ENCODE data around the gene TLCD5. TPM values are rescaled to one million over a fixed set of nuclear protein-coding genes. Genes with fewer than 3 reads are reported as not detected.

TLCD5 gene
- total RNA-seq = under 1 TPM; 0.37 to 0.42 TPM

DNA sequence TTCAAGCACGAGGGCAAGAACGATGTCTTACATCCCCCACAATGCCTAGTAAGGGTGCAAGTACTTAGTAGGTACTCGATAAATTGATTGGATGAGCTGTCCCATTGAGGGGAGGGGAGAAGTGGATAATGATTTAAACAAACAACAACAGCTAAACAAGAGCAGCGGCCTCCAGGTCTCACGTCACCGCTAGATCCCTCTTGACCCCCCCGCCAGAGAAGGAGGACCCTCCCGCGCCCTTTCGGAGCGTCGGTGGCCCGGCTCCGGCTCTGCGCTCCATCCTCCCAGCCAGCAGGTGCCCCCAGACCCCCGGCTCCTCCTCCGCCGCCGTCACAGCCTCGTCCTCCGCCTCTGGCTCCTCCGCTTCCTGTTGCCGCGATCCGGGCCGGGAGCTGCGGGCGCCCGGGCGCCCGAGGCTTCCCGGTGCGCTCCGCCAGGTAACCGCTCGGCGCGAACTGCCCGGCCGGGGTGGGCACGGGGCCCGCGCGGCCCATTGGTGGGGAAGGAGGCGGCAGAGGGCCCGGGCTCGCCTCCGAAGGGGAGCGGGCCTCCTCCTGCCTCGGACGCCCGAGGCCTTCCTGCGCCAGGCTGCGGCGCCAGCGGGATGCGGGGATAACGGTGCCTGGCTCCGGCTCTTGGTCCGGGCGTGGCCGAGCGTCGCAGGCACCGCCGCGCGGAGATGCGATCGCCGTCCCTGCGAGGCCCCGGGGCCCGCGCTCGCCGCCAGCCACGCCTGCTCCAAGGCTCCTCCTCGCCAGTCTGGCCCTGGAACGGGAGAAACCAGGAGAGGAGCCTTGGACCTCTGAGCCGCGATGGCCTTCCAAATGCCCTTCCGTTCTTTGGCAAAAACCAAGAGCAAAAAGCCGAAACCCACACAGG is at the start of gene TLCD5:
TSS of gene TLCD5 (plus strand) at position 368 of the 879 bp plus-strand sequence. CDS start 2,143 bp downstream, outside the sequence.
- H3K27me3 Mint-ChIP-seq = peaks cover 67% of the 10 kb centered on the region
- H3K4me3 Mint-ChIP-seq = peak within 1 kb of the TSS; percentile 67
- H3K4me1 Mint-ChIP-seq = peaks cover 14% of the 10 kb centered on the region
- H3K9me3 Mint-ChIP-seq = peaks cover 2% of the 10 kb centered on the region
- peaks cover 3% of the 10 kb centered on the region for H3K36me3 Mint-ChIP-seq
- H3K27ac Mint-ChIP-seq = no peak within 1 kb of the TSS
- peak; percentile 55 for DNase-seq

DNA sequence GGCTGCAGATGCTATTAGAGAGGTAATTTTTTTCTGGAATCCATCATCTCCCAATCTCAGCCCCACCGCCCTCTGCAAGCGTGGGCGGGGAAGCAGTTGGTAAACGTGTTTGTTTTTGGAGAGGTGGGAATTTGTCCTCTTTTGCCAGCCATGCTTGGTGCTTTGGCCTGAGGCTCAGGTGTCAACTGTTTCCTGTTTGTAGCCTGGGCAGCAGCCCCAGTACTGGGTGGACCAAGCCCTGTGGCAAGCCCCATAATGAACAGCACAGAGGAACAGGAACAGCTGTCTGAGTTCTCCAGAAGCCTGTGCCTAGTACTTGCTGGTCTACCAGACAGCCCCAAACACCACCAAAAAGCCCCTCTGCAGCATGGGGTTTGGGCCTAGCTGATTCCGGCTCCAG is 45.6 kb upstream of the TLCD5 start:
- H3K4me1 Mint-ChIP-seq = no peaks in the 10 kb centered on the region
- DNase-seq = no peak
- H3K9me3 Mint-ChIP-seq = no peaks in the 10 kb centered on the region
- no peaks in the 10 kb centered on the region for H3K36me3 Mint-ChIP-seq
- H3K27ac Mint-ChIP-seq = no peak overlapping the region
- H3K27me3 Mint-ChIP-seq = peaks cover 7% of the 10 kb centered on the region
- no peak overlapping the region for H3K4me3 Mint-ChIP-seq

DNA sequence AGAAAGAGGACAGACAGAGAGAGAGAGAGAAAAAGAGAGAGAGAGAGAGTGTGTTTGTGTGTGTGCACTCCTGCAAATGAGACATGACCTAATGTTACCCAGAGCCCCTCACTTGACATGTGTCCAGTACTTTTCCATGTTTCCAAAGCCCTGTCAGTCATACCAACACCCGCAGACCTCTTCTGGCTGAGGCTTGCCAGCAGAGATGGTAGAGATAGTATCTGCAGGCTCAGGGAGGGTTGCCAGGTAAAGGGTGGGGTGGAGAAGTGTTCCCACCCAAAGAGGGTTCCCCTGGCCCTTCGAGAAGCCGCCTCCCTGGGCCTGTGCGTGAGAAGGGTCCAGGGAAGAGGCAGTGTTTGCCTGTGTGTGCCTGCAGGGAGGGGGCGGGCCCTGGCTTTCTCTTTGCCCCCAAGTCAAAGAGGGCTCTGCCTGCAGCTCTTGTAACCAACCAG is 44.5 kb upstream of the TLCD5 start:
- H3K9me3 Mint-ChIP-seq = no peaks in the 10 kb centered on the region
- no peaks in the 10 kb centered on the region for H3K27me3 Mint-ChIP-seq
- no peak overlapping the region for H3K4me3 Mint-ChIP-seq
- H3K27ac Mint-ChIP-seq = no peak overlapping the region
- no peaks in the 10 kb centered on the region for H3K4me1 Mint-ChIP-seq
- no peak for DNase-seq
- no peaks in the 10 kb centered on the region for H3K36me3 Mint-ChIP-seq

- Mint-ChIP-seq H3K4me1 (no peaks in the 10 kb centered on the region), H3K4me3 (no peak overlapping the region), H3K9me3 (no peaks in the 10 kb centered on the region), H3K36me3 (no peaks in the 10 kb centered on the region), H3K27me3 (no peaks in the 10 kb centered on the region), H3K27ac (no peak overlapping the region)
- DNase-seq = no peak
Observed at GRCh38 chr11:120281143-120281795, 43.8 kb upstream of the TLCD5 start.

- H3K4me1 Mint-ChIP-seq = no peaks in the 10 kb centered on the region
- H3K4me3 Mint-ChIP-seq = no peak overlapping the region
- H3K27me3 Mint-ChIP-seq = peaks cover 3% of the 10 kb centered on the region
- no peaks in the 10 kb centered on the region for H3K9me3 Mint-ChIP-seq
- H3K27ac Mint-ChIP-seq = no peak overlapping the region
- no peaks in the 10 kb centered on the region for H3K36me3 Mint-ChIP-seq
- no peak for DNase-seq
Observed at GRCh38 chr11:120283124-120283523, 42.0 kb upstream of the TLCD5 start.

DNA sequence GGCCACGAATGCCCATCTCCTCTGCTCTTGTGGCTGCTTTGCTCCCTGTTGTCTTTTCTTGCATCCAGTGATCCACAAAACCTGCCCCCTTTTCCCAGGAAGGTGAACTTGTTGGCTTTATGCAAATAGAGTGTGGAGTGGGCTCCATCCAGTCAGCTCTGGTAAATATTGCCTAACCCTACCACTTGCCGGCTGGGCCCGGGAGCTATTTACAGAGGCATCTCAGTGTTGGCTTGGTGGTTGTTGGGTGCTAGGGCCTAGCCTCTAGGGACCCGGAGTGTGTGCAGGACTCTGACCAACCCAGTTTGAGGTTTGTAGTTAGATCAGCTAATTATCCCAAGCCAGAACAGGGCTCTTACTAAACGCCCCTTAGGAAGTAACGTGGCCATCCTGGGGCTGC is 40.8 kb upstream of the TLCD5 start:
- H3K36me3 Mint-ChIP-seq = no peaks in the 10 kb centered on the region
- H3K27ac Mint-ChIP-seq = no peak overlapping the region
- peaks cover 7% of the 10 kb centered on the region for H3K27me3 Mint-ChIP-seq
- H3K4me1 Mint-ChIP-seq = no peaks in the 10 kb centered on the region
- no peak overlapping the region for H3K4me3 Mint-ChIP-seq
- H3K9me3 Mint-ChIP-seq = no peaks in the 10 kb centered on the region
- DNase-seq = no peak

DNA sequence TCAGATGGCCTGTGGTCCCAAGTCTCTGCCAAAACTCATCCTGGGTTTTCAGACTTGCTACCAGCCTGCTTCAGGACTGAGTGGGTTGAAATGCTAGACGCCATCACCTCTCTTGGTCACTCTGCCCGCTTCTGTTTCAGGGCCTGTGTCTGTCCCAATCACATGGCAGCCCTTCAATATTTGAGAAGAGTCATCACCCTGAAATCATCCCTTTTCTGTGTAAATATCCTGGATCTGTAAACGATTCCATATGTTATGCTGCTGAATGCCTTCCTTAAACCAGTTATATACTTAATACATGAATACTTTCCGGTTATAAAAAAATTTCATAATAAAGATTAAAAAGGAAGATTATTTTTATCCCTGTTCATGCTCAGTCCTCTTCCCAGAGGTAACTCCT is 39.8 kb upstream of the TLCD5 start:
- Mint-ChIP-seq H3K9me3 (no peaks in the 10 kb centered on the region), H3K4me3 (no peak overlapping the region), H3K36me3 (no peaks in the 10 kb centered on the region), H3K27ac (no peak overlapping the region), H3K27me3 (peaks cover 14% of the 10 kb centered on the region), H3K4me1 (no peaks in the 10 kb centered on the region)
- DNase-seq = no peak

- Mint-ChIP-seq H3K4me1 (no peaks in the 10 kb centered on the region), H3K4me3 (no peak overlapping the region), H3K36me3 (no peaks in the 10 kb centered on the region), H3K27ac (no peak overlapping the region), H3K9me3 (no peaks in the 10 kb centered on the region), H3K27me3 (peaks cover 29% of the 10 kb centered on the region)
- DNase-seq = no peak
Observed at GRCh38 chr11:120288021-120288420, 37.1 kb upstream of the TLCD5 start.

DNA sequence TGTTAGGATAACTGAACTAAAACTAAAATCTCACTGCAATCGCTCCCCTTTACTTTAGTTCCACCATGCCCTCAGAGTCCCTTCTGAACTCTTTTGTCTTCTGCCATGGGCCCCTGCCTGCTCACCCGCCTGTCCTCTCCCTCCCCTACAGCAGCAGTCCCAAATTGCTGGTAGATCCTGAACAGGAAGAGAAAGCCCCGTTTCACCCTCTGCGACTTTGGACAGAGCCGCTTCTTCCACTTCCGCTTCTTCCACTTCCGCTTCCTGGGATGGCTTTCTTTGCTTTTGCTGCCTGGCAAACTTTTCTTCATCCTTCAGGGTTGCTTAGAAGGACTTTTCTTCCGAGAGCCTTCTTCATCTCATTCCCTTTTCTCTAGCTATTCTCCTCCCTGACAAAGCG is 35.7 kb upstream of the TLCD5 start:
- Mint-ChIP-seq H3K36me3 (no peaks in the 10 kb centered on the region), H3K27me3 (peaks cover 35% of the 10 kb centered on the region), H3K4me3 (no peak overlapping the region), H3K9me3 (no peaks in the 10 kb centered on the region), H3K27ac (no peak overlapping the region), H3K4me1 (no peaks in the 10 kb centered on the region)
- no peak for DNase-seq

DNA sequence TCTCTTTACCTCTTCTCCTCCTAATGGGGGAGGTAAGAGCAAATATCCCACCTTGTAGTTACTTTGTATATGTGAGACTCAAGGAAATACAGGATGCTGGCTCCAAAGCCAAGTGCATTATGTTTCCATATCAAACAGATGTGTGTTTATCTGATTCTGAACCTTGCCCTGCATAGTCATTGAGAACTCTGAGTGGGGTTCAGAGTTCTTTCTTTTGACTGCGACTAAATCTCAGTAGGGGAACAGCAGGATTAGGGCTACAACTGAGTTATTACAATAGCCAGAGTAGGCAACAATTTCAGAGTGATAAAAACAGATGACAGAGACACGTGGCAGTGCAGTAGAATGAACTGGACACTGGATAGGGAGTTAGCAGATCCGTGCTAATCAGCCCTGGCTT is 34.1 kb upstream of the TLCD5 start:
- no peaks in the 10 kb centered on the region for H3K4me1 Mint-ChIP-seq
- peaks cover 47% of the 10 kb centered on the region for H3K27me3 Mint-ChIP-seq
- no peak for DNase-seq
- no peak overlapping the region for H3K4me3 Mint-ChIP-seq
- H3K36me3 Mint-ChIP-seq = no peaks in the 10 kb centered on the region
- H3K9me3 Mint-ChIP-seq = no peaks in the 10 kb centered on the region
- H3K27ac Mint-ChIP-seq = no peak overlapping the region

DNA sequence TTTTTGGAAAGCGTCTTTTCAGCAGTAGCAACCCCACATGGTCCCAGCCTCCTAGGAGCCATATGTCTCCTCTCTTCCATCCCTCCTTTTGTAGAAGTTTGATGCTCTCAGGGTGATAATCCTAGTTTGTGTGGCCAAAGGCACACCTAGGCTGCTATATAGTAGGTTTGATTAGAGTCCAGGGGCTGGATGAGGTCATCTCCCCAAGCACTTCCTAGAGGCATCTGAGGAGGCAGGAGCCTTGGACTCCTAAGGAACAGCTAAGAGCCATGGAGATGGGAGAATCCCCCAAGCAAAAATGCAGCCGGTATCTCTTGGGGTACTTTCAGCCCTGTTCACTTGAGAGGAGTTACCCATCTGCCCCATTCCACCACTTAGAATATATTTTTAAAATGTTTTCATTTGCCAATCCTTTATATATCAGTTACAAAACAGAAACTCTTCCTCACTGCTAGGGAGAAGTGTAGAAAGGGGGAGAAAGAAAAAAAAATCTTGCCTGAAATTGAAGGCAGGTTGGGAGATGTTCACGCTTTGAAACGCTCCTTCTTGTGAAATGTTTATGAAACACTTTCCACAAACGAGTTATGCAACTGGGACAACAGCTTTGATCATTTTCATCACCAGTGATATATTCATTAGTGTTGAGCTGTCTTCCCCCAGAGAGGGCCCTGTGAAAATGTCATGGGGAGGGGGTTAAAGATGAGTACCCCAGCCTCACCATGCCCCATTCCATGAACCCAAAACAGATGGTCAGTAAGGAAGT is 31.9 kb upstream of the TLCD5 start:
- Mint-ChIP-seq H3K4me3 (no peak overlapping the region), H3K27ac (no peak overlapping the region), H3K36me3 (no peaks in the 10 kb centered on the region), H3K27me3 (peaks cover 56% of the 10 kb centered on the region), H3K4me1 (no peaks in the 10 kb centered on the region), H3K9me3 (no peaks in the 10 kb centered on the region)
- DNase-seq = no peak

- DNase-seq = no peak
- Mint-ChIP-seq H3K27me3 (peaks cover 57% of the 10 kb centered on the region), H3K4me3 (no peak overlapping the region)
Observed at GRCh38 chr11:120294096-120294495, 31.0 kb upstream of the TLCD5 start.

GRCh38 chr11:120295099-120295498 is 30.0 kb upstream of the TLCD5 start:
- H3K4me3 Mint-ChIP-seq = no peak overlapping the region
- no peaks in the 10 kb centered on the region for H3K9me3 Mint-ChIP-seq
- no peak for DNase-seq
- H3K4me1 Mint-ChIP-seq = no peaks in the 10 kb centered on the region
- H3K36me3 Mint-ChIP-seq = no peaks in the 10 kb centered on the region
- peaks cover 52% of the 10 kb centered on the region for H3K27me3 Mint-ChIP-seq
- H3K27ac Mint-ChIP-seq = no peak overlapping the region

More at GRCh38 chr11:120294096-120294495, 31.0 kb upstream of the TLCD5 start:
- Mint-ChIP-seq H3K9me3 (no peaks in the 10 kb centered on the region), H3K36me3 (no peaks in the 10 kb centered on the region), H3K4me1 (no peaks in the 10 kb centered on the region), H3K27ac (no peak overlapping the region)

DNA sequence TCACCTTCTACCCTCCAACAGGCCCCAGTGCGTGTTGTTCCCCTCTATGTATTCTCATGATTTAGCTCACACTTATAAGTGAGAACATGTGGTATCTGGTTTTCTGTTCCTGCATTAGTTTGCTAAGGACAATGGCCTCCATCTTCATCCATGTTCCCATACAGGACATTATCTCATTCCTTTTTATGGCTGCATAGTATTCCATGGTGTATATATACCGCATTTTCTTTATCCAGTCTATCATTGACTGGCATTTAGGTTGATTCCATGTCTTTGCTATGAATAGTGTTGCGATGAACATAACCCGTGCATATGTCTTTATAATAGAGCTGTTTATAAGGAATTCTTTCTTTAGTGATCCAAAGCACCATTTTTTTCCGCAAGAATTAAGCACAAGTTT is 28.5 kb upstream of the TLCD5 start:
- Mint-ChIP-seq H3K4me3 (no peak overlapping the region), H3K27me3 (peaks cover 43% of the 10 kb centered on the region), H3K9me3 (no peaks in the 10 kb centered on the region), H3K36me3 (no peaks in the 10 kb centered on the region), H3K27ac (no peak overlapping the region), H3K4me1 (no peaks in the 10 kb centered on the region)
- no peak for DNase-seq

DNA sequence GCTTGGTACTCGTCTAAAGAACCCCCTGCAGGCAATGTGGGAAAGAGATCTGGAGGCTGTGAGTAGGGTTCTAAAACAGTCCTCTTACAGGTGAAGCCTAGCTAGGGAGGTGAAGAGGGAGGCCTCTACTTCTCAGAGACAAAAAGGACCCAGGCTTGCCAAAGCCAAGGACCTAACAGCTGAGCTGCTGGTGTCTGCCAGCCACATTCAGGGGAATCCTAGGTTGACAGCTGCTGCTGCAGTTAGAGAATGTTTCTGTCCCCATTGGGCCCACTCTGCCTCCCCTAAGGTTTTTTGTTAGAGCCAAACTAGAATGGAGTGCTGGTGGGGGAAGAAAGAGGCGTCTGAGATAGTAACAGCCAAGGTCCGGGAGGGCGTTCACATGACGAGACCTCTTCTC is 26.6 kb upstream of the TLCD5 start:
- H3K36me3 Mint-ChIP-seq = no peaks in the 10 kb centered on the region
- H3K9me3 Mint-ChIP-seq = no peaks in the 10 kb centered on the region
- H3K4me3 Mint-ChIP-seq = no peak overlapping the region
- H3K27me3 Mint-ChIP-seq = peaks cover 42% of the 10 kb centered on the region
- no peak overlapping the region for H3K27ac Mint-ChIP-seq
- no peaks in the 10 kb centered on the region for H3K4me1 Mint-ChIP-seq
- DNase-seq = no peak

Measured in activated naive CD8-positive, alpha-beta T cell treated with anti-CD3 and anti-CD28 coated beads for 36 hours (primary cell).